Stimulated activated CD4-positive, alpha-beta T cell treated with anti-CD3 and anti-CD28 coated beads, TNF-alpha, amount 100 ng/mL, for 48 hours (primary cell): ENCODE measurements around the gene RNF151.
"Not testable (repeated sequence)": the region's sequence is repeated elsewhere in the genome, so short reads cannot be mapped to it uniquely, and the experiment has no call there.

Experiments used
- DNase-seq, 3 donors: peaks; one replicate each; pipeline ENCODE4 v3.0.0-alpha.2; 2020; ENCODE audit warnings: low read depth in 3 of 3

RNF151 gene

DNA sequence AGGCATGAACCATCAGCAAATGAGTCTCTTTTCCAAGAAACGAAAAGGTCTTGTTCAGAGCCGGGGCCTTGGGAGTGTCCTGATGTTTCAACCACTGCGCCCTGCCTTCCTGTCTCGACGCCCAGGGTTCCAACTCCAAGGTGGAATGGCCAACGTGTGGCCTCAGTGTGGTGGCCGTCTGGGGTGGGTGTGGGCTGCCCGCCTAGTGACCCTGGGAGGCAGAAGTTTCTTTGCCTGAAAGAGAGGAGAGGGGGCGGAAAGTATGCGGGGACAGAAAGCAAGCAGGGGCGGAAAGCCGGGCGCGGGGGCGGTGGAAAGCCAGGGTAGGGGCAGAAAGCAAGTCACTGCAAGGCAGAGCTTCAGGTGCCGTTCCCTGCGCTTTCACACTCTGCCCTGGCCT lies 27.7 kb upstream of the RNF151 start:
- DNase-seq, result no peak

DNA sequence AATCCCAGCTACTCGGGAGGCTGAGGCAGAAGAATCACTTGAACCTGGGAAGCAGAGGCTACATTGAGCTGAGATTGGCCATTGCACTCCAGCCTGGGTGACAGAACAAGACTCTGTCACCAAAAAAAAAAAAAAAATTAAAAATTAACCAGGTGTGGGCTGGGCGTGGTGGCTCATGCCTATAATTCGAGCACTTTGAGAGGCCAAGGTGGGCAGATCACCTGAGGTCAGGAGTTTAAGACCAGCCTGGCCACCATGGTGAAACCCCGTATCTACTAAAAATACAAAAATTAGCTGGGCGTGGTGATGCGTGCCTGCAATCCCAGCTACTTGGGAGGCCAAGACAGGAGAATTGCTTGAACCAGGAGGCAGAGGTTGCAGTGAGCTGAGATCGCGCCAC lies 26.8 kb upstream of the RNF151 start:
- not testable (repeated sequence) for DNase-seq

DNA sequence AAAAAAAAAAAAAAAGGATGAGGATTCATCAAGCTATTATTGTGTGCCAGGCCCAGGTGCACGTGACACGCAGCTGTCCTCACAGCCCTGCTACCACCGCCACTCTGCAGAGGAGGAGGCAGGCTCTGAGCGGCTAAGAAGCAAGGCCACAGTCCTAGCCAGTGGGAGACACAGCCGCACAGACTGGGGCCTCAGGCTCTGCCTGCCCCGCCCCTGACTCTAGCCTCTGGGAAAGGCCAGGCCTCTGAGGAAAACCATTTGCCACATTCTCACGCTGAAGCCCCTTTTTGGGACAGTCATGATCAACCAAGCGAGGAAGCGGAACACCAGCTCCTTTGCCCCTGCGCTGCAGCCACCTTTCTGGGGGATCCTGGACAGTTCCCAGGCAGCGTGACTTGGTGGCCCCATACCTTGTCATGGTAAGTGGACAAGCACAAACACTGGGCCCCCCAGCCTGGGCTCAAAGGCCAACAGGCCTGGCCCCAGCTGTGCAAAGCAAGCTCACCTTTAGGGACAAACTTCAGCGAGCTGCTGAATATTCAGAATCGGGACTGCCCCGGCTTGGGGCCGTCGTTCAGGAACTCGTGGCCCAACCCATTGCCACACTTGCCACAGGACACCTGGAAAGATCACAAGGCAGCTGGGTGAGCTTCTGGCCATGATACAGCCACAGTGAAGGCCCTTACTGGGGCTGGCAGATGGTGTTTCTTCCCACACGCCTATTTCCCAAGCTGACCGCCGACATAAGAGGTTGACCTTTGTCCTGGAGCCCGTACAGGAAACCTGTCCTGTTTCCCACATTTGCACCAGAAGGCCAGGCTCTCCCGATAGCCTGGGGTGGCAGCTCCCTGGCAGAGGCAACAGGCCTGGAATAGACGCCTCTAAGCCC lies 26.1 kb upstream of the RNF151 start:
- no peak for DNase-seq

DNA sequence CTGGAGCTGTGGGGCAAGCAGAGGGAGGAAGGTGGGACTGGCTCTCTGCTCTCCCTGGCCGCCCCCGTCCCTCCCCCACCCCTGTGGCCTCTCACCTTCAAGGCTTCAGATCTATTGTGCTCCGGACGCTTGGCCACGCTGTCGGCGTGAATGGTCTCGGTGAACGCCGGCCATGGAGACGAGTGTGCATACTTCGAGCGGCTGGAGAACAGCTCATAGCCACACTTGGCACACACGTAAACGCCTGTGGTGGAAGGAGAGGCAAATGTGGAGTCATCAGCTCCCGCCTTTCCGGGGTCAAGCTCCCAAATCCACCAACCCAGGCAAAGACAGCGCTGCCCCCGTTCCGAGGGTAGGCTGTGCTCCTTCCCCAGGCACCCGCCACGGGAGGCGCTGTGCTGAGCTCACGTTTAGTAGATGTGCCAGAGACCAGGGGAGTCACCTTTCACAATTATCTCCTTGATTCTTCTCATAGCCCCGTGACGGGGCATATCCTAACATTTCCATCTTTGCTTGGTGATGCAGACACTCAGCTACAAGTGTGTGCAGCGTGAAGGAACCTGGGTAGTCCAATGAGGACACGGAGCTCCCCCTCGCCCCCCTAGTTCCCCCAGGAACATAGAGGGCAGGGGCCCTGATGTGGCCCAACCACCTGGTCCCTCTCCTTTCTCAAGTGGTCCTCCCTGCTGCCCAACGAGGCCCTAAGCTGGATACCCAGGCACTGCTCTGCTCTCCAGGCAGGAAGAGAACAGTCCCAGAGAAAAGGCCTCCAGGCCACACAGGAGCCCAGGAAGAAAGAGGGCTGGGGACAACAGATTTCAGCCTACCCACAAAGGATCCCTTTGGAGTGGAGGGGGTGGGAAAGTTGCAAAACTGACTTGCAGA lies 25.3 kb upstream of the RNF151 start:
- no peak for DNase-seq

DNA sequence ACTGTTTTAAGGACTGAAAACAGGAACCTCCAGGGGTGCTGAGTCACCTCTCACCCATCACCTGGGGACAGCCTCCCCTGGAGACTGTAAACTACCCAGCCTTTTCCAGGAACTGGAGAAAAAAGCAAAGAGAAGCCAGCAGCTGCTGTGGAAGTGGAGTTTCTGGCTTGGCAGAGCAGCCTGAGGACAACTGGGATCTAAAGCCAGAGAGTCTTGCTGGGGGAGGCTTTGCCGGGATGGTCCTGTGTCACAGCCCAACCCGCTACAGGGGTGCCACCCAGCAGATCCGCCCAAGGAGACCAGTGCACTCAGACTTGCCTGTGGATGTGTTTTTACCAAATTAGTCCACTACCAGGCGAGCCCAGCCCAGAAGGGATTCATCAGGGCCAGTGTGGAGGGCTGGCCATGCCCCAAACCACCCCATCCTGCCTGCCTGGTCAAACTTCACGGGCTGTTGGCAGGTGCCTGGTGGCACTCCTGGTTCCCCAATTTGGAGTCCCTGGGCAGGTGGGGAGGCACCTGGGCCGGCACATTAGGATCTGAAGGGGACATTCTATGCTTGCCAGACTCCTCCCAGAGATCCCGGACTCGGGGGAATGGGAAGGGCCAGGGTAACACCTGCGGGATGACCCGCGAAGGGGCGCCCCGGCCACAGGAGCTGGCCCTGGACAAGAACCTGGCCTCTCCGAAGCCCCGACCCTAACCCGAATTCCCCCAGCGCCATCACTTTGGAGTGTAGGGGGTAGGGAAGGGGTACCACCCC lies 24.4 kb upstream of the RNF151 start:
- peak in 1 of 3 donors; percentile 15 for DNase-seq

DNA sequence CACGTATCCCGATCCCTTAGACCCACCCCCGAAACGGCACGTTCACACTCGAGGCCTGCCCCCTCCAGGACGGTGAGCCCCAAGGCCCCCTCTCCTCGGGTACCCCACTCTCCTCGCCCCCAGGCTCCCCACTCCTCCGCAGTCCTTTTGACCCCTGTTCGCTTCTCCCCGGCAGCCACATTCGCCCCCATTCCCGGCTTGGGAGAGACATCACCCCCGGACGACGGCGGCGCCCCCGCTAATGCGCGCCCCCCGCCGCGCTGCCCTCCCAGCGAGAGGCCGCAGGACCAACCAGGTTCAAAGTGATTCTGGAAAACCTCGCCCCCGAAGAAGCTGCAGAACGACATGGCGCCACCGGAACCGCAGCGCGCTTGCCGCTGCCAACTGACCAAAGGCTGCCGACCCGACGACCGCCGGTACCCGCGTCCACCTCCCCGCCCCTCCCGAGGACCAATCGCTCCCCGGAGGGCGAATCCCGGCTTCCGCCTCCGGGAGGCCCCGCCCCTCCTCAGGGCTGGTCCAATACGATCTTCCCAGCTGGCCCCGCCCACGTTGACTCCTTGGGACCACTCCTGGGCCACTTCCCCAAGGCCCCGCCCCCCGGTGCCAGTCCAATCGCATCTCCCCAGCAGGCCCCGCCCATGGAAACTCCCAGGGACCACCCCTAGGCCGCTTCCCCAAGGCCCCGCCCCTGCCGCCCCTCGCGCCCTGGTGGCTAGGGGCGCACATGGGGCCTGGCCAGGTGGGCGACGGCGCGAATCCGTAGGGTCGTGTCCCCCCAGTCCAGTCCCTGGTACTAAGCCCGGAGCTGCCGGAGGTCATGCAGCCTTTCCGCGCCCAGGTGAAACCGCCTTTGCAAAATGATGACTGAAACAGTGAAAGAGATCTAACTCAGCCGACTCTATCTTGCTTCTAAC lies 23.6 kb upstream of the RNF151 start, which contains the start of gene MSRB1:
Gene MSRB1, minus strand, starts transcription at position 390 of the 917 bp plus-strand sequence. Its CDS starts 43 bp downstream, at position 347.
- peak; percentile 99 to 100 (median 100) for DNase-seq

DNA sequence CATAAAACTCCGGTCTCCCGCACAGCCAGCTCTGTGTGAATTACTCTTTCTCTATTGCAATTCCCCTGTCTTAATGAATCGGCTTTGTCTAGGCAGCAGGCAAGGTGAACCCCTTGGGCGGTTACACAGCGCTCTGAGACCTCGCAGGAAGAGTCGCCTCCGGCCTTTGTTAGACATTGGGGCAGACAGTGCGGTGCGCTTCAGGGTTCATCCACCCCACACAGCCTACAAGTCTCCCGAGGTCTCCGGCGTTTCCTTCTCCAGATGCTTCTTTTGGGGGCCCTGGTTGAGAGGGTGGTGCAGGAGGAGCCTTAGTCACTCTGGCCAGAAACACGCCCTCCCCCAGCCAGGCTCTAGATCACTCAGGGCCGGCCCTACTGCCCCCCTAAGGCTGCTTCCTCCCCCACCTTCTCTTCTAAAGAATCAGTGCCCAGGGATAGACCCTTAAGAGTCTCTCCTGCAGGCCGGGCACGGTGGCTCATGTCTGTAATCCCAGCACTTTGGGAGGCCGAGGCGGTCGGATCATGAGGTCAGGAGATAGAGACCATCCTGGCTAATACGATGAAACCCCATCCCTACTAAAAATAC lies 21.9 kb upstream of the RNF151 start:
- no peak for DNase-seq

DNA sequence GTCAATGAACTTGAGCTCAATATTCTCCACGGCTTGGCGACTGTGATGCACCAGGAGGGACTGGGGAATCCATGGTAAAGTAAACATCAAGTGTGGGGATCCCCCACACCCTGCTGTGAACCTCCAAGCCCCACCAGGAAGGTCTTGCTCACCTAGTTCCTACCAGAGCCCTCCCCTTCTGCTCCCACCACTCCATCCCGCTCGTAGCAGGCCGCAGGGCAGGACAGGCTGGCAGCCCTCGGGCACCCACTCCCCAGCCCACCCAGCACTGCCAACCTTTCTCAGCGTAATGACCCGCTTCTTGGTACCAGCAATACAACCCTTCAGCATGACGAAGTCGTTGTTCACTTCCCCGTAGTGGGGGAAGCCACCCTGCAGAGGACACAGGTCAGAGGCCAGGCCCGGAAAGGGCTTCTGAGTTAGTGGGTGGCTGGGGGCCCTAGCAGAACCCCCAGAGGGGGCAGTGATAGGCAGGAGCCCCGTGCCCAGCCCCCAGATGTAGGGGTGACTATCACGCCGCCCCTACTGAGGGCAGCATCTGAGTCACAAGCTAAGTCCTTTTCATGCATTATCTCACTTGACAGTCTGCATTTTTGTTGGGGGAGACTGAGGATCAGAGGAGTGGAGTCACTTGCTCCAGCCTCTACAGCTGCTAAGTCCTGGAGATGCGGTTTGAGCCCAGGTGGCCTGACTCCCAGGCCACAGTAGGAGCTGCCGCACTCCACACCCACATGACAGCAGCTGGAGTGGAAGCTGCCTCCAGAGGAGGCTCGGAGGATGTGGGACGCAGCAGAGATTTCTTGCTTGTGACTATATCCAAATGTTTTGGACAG lies 20.9 kb upstream of the RNF151 start:
- no peak for DNase-seq

DNA sequence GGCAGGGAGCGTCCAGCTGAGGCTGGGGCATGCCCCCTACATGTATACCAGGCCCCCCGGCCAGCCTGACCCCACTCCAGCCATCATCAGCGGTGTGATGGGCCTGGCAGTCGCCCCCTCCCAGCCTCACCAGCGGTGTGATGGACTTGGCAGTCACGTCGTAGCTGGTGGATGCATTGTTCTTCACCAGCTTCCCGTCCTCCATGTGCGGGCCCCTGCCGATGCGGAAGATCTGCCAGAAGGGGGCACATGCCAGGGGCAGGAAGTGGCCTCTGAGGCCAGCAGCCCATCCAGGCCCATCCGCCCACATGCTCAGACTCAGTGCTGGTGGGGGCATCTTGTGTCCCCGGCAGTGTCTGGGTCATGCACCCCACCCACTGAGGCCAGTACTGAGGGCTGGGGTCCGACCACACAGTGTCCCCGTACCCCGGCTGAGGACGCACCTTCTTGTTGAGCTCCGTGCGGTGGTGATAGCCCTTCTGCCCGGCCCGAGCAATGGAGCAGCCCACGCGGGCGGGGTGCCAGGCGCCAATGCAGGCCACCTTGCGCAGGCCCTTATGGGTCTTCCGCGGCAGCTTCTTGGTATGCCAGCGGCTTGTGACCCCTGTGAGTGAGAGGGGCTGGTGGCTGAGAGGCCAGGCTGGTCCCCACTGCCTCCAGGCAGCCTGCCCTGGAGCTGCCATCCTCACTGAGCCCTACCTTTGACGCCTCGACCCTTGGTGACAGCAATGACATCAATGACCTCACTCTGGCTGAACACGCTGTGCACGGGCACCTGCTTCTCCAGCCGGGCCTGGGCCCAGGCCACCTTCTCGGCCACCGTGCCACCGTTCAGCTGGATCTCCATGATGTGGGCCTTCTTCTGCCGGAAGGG lies 19.9 kb upstream of the RNF151 start:
- DNase-seq, result no peak

DNA sequence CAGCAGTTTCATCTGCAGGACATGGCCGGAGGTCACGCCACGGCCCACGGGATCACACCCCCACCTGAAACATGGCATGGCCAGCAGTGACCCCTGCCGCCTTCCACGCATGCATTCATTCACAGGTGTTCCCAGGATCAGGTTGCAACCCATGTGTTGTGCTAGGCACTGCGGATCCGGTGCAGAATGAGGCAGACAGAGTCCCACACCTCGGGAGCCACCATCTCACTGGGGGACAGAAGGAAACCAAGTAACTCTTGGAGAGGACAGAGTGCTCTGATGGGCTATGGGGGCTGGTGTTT lies 19.3 kb upstream of the RNF151 start:
- no peak for DNase-seq

DNA sequence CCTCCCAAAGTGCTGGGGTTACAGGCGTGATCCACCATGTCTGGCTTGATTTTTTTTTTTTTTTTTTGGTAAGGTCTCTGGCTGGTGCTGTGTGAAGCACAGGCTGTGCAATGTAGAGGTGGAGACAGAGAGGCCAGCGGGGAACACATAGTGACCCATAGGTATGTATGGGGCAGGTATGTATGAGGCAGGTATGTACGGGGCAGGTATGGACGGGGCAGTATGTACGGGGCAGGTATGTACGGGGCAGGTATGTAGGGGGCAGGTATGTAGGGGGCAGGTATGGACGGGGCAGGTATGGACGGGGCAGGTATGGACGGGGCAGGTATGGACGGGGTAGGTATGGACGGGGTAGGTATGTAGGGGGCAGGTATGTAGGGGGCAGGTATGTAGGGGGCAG lies 17.1 kb upstream of the RNF151 start:
- no peak for DNase-seq

DNA sequence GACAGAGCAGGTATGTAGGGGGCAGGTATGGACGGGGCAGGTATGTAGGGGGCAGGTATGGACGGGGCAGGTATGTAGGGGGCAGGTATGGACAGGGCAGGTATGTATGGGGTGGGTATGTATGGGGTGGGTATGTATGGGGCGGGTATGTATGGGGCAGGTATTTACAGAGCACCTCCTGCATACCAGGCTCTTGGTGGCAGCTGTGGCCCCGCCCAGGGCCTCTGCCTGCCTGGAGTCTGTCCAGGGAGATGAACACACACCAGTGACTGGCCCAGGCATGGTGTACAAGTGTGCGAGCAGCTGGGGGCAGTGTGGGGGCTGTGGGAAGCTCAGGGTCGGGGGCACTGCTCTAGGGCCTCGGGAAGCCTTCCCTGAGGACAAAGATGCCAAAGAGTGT lies 16.6 kb upstream of the RNF151 start:
- no peak for DNase-seq

DNA sequence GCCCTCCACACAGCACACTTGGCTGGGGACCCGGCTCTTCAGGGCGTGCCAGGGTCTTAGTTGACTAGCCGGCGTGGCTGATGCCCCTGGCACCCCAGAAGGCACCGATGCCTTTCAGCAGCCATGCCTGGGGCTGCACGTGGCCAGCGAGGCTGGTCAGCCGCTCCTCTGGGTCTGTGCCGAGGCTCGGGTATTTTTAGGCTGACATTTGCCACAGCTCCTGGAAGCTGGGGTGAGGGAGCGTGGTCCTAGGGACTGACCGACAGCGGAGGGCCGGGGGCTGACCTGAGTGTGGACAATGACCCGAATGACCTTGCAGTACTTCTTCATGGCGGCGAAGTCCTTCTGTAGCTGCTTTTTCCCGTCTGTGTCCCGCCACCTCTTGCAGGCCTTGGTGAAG lies 16.1 kb upstream of the RNF151 start:
- DNase-seq, result no peak

DNA sequence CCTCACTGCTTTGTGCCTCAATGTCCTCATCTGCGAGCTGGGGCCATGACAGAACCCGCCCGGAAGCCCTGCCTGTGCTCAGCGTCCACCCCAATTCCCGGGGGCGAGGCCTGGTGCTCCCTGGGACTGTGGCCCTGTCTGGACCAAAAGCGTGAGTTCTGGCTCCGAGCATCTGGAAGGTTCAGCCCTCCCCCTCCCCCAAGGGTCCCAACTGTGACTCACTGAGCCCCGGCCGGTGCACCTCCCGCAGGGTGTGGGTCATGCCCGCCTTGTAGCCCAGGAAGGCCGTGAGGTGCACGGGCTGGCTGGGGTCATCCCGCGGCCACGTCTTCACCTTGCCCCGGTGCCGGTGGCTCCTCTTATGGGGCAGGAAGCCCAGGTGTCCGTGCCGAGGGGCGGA lies 12.9 kb upstream of the RNF151 start:
- DNase-seq, result no peak

DNA sequence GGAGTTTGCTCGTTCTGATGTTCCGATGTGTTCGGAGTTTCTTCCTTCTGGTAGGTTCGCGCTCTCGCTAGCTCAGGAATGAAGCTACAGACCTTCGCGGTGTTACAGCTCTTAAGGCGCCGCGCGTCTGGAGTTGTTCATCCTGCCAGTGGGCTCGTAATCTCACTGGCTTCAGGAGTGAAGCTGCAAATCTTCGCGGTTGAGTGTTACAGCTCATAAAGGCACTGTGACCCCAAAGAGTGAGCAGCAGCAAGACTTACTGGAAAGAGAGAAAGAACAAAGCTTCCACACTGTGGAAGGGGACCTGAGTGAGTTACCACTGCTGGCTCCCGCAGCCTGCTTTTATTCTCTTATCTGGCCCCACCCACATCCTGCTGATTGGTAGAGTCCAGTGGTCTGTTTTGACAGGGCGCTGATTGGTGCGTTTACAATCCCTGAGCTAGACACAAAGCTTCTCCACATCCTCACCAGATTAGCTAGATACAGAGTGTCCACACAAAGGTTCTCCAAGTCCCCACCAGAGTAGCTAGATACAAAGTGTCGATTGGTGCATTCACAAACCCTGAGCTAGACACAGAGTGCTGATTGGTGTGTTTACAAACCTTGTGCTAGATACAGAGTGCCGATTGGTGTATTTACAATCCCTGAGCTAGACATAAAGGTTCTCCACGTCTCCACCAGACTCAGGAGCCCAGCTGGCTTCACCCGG lies 9.1 kb upstream of the RNF151 start:
- DNase-seq, result not testable (repeated sequence)

DNA sequence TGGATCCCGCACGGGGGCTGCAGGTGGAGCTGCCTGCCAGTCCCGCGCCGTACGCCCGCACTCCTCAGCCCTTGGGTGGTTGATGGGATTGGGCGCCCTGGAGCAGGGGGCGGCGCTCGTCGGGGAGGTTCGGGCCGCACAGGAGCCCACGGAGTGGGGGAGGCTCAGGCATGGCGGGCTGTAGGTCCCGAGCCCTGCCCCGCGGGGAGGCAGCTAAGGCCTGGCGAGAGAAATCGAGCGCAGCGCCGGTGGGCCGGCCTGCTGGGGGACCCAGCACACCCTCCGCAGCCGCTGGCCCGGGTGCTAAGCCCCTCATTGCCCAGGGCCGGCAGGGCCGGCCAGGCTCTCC lies 8.5 kb upstream of the RNF151 start:
- not testable (repeated sequence) for DNase-seq

DNA sequence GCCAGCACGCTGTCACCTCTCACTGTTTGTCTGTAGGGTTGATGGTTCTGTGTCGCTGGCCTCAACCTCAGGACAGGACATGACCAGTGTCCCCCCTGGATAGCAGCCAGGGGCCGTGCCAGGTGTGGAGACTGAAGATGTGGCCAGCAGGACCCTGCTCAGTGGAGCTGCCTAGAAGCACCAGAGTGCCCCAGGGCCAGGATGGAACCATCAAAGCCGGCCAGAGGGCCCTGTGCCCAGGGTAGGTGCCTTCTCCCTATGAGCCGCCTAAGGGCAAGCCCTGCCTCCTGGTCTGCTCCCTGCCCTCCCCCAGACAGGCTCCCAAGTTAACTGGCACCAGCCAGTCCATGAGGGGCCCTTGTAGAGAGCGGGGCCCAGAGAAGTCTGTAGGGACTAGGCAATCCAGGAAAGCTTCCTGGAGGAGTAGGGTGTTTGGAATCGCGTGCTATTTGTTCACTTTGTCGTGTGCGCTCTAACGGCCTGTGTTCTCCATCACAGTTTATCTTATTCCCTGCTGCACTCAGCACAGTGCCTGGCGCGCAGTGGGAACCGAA lies 7.9 kb upstream of the RNF151 start:
- no peak for DNase-seq
